Measurements from ENCODE around the gene TAF11L8. TPM values are rescaled to one million over a fixed set of nuclear protein-coding genes. Genes with fewer than 3 reads are reported as not detected.

TAF11L8 gene
- total RNA-seq: not detected in 2 replicates

DNA sequence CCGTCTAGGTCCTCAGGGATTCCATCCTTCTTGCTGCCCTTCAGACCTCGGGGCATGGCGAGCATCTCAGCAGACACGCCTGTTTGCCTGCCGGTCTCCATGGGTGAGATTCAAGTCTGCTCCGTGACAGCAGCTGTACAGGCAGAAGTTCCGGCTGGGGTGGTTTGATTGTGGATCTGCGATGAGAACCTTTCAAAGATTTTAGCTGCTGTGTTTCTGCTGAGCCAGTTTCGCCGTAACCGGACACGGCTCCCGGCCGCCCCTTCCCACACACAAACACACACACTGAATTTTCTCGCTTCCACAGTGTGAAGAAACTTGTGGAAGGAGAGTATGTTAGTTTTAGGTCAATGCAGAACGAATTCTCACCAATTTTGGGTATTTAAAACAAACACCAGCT, at the start of gene TAF11L8:
Gene TAF11L8, minus strand, starts transcription at position 101 of the 400 bp plus-strand sequence.

GRCh38 chr5:17634160-17634559, 43.4 kb upstream of the TAF11L8 start, which contains the start of gene TAF11L14:
TAF11L14 (plus strand) TSS chr5:17634460.

DNA sequence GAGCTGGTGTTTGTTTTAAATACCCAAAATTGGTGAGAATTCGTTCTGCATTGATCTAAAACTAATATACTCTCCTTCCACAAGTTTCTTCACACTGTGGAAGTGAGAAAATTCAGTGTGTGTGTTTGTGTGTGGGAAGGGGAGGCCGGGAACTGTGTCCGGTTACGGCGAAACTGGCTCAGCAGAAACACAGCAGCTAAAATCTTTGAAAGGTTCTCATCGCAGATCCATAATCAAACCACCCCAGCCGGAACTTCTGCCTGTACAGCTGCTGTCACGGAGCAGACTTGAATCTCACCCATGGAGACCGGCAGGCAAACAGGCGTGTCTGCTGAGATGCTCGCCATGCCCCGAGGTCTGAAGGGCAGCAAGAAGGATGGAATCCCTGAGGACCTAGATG, 41.0 kb upstream of the TAF11L8 start, which contains the start of gene TAF11L13:
Gene TAF11L13, plus strand, starts transcription at position 301 of the 400 bp plus-strand sequence.

GRCh38 chr5:17610092-17610491, 19.3 kb upstream of the TAF11L8 start, which contains the start of gene TAF11L12:
TAF11L12 (plus strand) TSS chr5:17610392.

GRCh38 chr5:17603880-17604279, 13.1 kb upstream of the TAF11L8 start, which contains the start of gene TAF11L11:
TAF11L11 (plus strand) TSS chr5:17604183.

DNA sequence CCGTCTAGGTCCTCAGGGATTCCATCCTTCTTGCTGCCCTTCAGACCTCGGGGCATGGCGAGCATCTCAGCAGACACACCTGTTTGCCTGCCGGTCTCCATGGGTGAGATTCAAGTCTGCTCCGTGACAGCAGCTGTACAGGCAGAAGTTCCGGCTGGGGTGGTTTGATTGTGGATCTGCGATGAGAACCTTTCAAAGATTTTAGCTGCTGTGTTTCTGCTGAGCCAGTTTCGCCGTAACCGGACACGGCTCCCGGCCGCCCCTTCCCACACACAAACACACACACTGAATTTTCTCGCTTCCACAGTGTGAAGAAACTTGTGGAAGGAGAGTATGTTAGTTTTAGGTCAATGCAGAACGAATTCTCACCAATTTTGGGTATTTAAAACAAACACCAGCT, 7.0 kb upstream of the TAF11L8 start, which contains the start of gene TAF11L10:
Gene TAF11L10, minus strand, starts transcription at position 101 of the 400 bp plus-strand sequence.

GRCh38 chr5:17594255-17594654, 3.5 kb upstream of the TAF11L8 start, which contains the start of gene TAF11L9:
TAF11L9 (minus strand) TSS chr5:17594394.

DNA sequence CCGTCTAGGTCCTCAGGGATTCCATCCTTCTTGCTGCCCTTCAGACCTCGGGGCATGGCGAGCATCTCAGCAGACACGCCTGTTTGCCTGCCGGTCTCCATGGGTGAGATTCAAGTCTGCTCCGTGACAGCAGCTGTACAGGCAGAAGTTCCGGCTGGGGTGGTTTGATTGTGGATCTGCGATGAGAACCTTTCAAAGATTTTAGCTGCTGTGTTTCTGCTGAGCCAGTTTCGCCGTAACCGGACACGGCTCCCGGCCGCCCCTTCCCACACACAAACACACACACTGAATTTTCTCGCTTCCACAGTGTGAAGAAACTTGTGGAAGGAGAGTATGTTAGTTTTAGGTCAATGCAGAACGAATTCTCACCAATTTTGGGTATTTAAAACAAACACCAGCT, 5.1 kb downstream of the TAF11L8 start, which contains the start of gene TAF11L7:
Gene TAF11L7, minus strand, starts transcription at position 101 of the 400 bp plus-strand sequence.

Other genes with a start within 250 kb of the TAF11L8 start
- not detected in 2 replicates for gene TAF11L2, start 92.7 kb downstream of the TAF11L8 start, total RNA-seq
- not detected in 2 replicates for gene TAF11L3, start 72.6 kb downstream of the TAF11L8 start, total RNA-seq
- gene TAF11L4, start 69.2 kb downstream of the TAF11L8 start, total RNA-seq: not detected in 2 replicates
- not detected in 2 replicates for gene TAF11L5, start 65.7 kb downstream of the TAF11L8 start, total RNA-seq
- not detected in 2 replicates for gene TAF11L6, start 62.3 kb downstream of the TAF11L8 start, total RNA-seq
- not detected in 2 replicates for gene TAF11L7, start 5.2 kb downstream of the TAF11L8 start, total RNA-seq
- not detected in 2 replicates for gene TAF11L9, start 3.4 kb upstream of the TAF11L8 start, total RNA-seq
- not detected in 2 replicates for gene TAF11L10, start 6.9 kb upstream of the TAF11L8 start, total RNA-seq
- not detected in 2 replicates for gene TAF11L11, start 13.2 kb upstream of the TAF11L8 start, total RNA-seq
- gene TAF11L12, start 19.4 kb upstream of the TAF11L8 start, total RNA-seq: not detected in 2 replicates
- not detected in 2 replicates for gene TAF11L13, start 41.1 kb upstream of the TAF11L8 start, total RNA-seq
- gene TAF11L14, start 43.5 kb upstream of the TAF11L8 start, total RNA-seq: not detected in 2 replicates

All from smooth muscle cell of the pulmonary artery (primary cell).